ENCODE data around the gene HBG1.

GRCh38 chr11:5269715-5270147 lies 20.1 kb upstream of the HBG1 start, which contains the start of gene HBE1:
- no peak for TF ChIP-seq CTCF (conservative IDR thresholded peaks at IDR 0.05; ENCODE audit: low read length)
- no peak for TF ChIP-seq EZH2phosphoT487 (IDR thresholded peaks at IDR 0.05; ENCODE audit: borderline replicate concordance)

Data from Loucy (cell line).